ENCODE measurements around the gene STXBP5L. TPM values are rescaled to one million over a fixed set of nuclear protein-coding genes. Genes with fewer than 3 reads are reported as not detected.

Gene STXBP5L
- total RNA-seq, 1 donor from 2014 or later: 2.1 TPM

DNA sequence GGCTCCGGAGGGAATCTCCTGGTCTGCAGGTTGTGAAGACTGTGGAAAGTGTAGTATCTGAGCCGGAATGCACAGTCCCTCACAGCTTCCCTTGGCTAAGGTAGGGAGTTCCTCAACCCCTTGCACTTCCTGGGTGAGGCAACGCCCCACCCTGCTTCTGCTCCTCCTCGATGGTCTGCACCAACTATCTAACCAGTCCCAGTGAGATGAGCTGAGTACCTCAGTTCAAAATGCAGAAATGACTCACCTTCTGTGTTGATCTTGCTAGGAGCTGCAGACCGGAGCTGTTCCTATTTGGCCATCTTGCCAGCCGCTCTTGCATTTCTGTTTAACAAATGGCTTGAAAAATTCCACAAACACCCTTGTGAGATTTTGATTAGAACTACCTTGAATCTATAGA, 156.1 kb downstream of the STXBP5L start:
- no peak for FAIRE-seq

GRCh38 chr3:121072133-121072532, 164.1 kb downstream of the STXBP5L start:
- Histone ChIP-seq H3K27ac (ENCODE audit: low read depth, low read length) (no peak overlapping the region), H3K4me2 (ENCODE audit: low read length) (no peak overlapping the region), H3K9ac (ENCODE audit: low read length) (no peak overlapping the region), H3K36me3 (ENCODE audit: insufficient read depth, low read length) (no peaks in the 10 kb centered on the region), H3K4me1 (ENCODE audit: insufficient read depth, low read length) (no peaks in the 10 kb centered on the region), H4K20me1 (ENCODE audit: insufficient read depth, low read length) (no peaks in the 10 kb centered on the region), H3K27me3 (ENCODE audit: insufficient read depth, low read length) (no peaks in the 10 kb centered on the region), H2AFZ (ENCODE audit: low read depth, low read length) (no peak overlapping the region), H3K9me3 (ENCODE audit: insufficient read depth, low read depth, low read length) (no peaks in the 10 kb centered on the region), H3K79me2 (ENCODE audit: insufficient read depth, low read length) (no peaks in the 10 kb centered on the region), H3K4me3 (ENCODE audit: insufficient read depth, low read depth, low read length) (no peak overlapping the region)
- no peaks in the 10 kb centered on the region for H3K4me1 Mint-ChIP-seq (ENCODE audit: low read depth, unreplicated experiment)
- no peak for DNase-seq (ENCODE audit: low read depth)
- peaks cover under 1% of the 10 kb centered on the region for H3K9me3 Mint-ChIP-seq (ENCODE audit: unreplicated experiment)
- H3K4me3 Mint-ChIP-seq (ENCODE audit: unreplicated experiment): no peak overlapping the region
- TF ChIP-seq EZH2 (IDR thresholded peaks at IDR 0.05; ENCODE audit: insufficient read depth, low read length): no peak
- TF ChIP-seq CTCF (IDR thresholded peaks at IDR 0.05; ENCODE audit: insufficient read depth, low read depth, low read length): no peak
- no peaks in the 10 kb centered on the region for H3K27me3 Mint-ChIP-seq (ENCODE audit: low read depth, unreplicated experiment)
- FAIRE-seq: no peak
- no peak overlapping the region for H3K27ac Mint-ChIP-seq (ENCODE audit: unreplicated experiment)
- peaks cover 2% of the 10 kb centered on the region for H3K36me3 Mint-ChIP-seq (ENCODE audit: low read depth, unreplicated experiment)

More for the DNA sequence above, 156.1 kb downstream of the STXBP5L start:
- Mint-ChIP-seq H3K27ac (ENCODE audit: unreplicated experiment) (no peak overlapping the region), H3K27me3 (ENCODE audit: low read depth, unreplicated experiment) (no peaks in the 10 kb centered on the region), H3K9me3 (ENCODE audit: unreplicated experiment) (peaks cover 6% of the 10 kb centered on the region), H3K4me3 (ENCODE audit: unreplicated experiment) (no peak overlapping the region), H3K4me1 (ENCODE audit: low read depth, unreplicated experiment) (peaks cover 17% of the 10 kb centered on the region), H3K36me3 (ENCODE audit: low read depth, unreplicated experiment) (no peaks in the 10 kb centered on the region)
- Histone ChIP-seq H3K4me3 (ENCODE audit: insufficient read depth, low read depth, low read length) (no peak overlapping the region), H4K20me1 (ENCODE audit: insufficient read depth, low read length) (no peaks in the 10 kb centered on the region), H3K9me3 (ENCODE audit: insufficient read depth, low read depth, low read length) (no peaks in the 10 kb centered on the region), H3K4me2 (ENCODE audit: low read length) (no peak overlapping the region), H3K79me2 (ENCODE audit: insufficient read depth, low read length) (no peaks in the 10 kb centered on the region), H3K4me1 (ENCODE audit: insufficient read depth, low read length) (no peaks in the 10 kb centered on the region), H3K9ac (ENCODE audit: low read length) (no peak overlapping the region), H3K27me3 (ENCODE audit: insufficient read depth, low read length) (no peaks in the 10 kb centered on the region), H3K27ac (ENCODE audit: low read depth, low read length) (no peak overlapping the region), H2AFZ (ENCODE audit: low read depth, low read length) (no peak overlapping the region), H3K36me3 (ENCODE audit: insufficient read depth, low read length) (no peaks in the 10 kb centered on the region)
- no peak for TF ChIP-seq EZH2 (IDR thresholded peaks at IDR 0.05; ENCODE audit: insufficient read depth, low read length)
- TF ChIP-seq CTCF (IDR thresholded peaks at IDR 0.05; ENCODE audit: insufficient read depth, low read depth, low read length): no peak
- no peak for DNase-seq (ENCODE audit: low read depth)

DNA sequence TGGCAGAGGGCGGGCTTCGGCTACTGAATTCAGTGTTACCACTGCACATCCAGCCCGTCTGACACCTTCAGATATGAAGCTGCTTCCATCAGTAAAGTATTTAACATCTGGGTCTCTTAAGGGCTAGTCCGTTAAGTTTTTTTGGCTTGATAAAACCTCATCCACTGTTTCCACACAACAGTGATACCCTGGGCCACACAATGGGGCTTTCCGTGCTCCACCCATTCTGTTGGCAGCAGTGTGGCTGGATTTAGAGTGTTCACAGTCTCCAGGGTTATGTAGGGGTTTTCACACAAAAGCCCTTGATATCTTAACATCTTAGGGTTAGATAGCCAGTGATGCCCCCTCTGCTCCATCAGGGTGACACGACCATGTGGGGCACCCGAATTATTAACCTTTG, 165.0 kb downstream of the STXBP5L start:
- Mint-ChIP-seq H3K9me3 (ENCODE audit: unreplicated experiment) (peaks cover 4% of the 10 kb centered on the region), H3K36me3 (ENCODE audit: low read depth, unreplicated experiment) (peaks cover 2% of the 10 kb centered on the region), H3K4me1 (ENCODE audit: low read depth, unreplicated experiment) (no peaks in the 10 kb centered on the region), H3K4me3 (ENCODE audit: unreplicated experiment) (no peak overlapping the region), H3K27ac (ENCODE audit: unreplicated experiment) (no peak overlapping the region), H3K27me3 (ENCODE audit: low read depth, unreplicated experiment) (no peaks in the 10 kb centered on the region)
- Histone ChIP-seq H3K9me3 (ENCODE audit: insufficient read depth, low read depth, low read length) (no peaks in the 10 kb centered on the region), H3K9ac (ENCODE audit: low read length) (no peak overlapping the region), H4K20me1 (ENCODE audit: insufficient read depth, low read length) (no peaks in the 10 kb centered on the region), H3K4me2 (ENCODE audit: low read length) (no peak overlapping the region), H3K27ac (ENCODE audit: low read depth, low read length) (no peak overlapping the region), H3K36me3 (ENCODE audit: insufficient read depth, low read length) (no peaks in the 10 kb centered on the region), H3K4me1 (ENCODE audit: insufficient read depth, low read length) (no peaks in the 10 kb centered on the region), H3K79me2 (ENCODE audit: insufficient read depth, low read length) (no peaks in the 10 kb centered on the region), H2AFZ (ENCODE audit: low read depth, low read length) (no peak overlapping the region), H3K27me3 (ENCODE audit: insufficient read depth, low read length) (no peaks in the 10 kb centered on the region), H3K4me3 (ENCODE audit: insufficient read depth, low read depth, low read length) (no peak overlapping the region)
- TF ChIP-seq CTCF (IDR thresholded peaks at IDR 0.05; ENCODE audit: insufficient read depth, low read depth, low read length): no peak
- TF ChIP-seq EZH2 (IDR thresholded peaks at IDR 0.05; ENCODE audit: insufficient read depth, low read length): no peak
- DNase-seq (ENCODE audit: low read depth) (no peak), FAIRE-seq (no peak)

All from astrocyte (in vitro differentiated cells and primary cell).